ENCODE data around the gene COG6. TPM values are rescaled to one million over a fixed set of nuclear protein-coding genes. Genes with fewer than 3 reads are reported as not detected.

The COG6 gene
- total RNA-seq, 3 donors from 2014 or later = 20.5 to 27.1 (median 20.8) TPM

GRCh38 chr13:39692660-39693438 is 37.4 kb downstream of the COG6 start:
- H3K9me3 Mint-ChIP-seq = no peaks in the 10 kb centered on the region
- ATAC-seq = no peak

GRCh38 chr13:39699274-39699673 is 43.8 kb downstream of the COG6 start:
- peaks cover 13% of the 10 kb centered on the region for H3K36me3 Mint-ChIP-seq (ENCODE audit: insufficient read depth)
- no peaks in the 10 kb centered on the region for H3K27me3 Mint-ChIP-seq (ENCODE audit: low read depth)
- H3K4me1 Mint-ChIP-seq (ENCODE audit: low read depth) = peaks cover 10% of the 10 kb centered on the region
- no peak overlapping the region for H3K4me3 Mint-ChIP-seq
- no peak for DNase-seq
- no peak for ATAC-seq
- no peaks in the 10 kb centered on the region for H3K9me3 Mint-ChIP-seq

More at GRCh38 chr13:39692660-39693438, 37.4 kb downstream of the COG6 start:
- Mint-ChIP-seq H3K27me3 (ENCODE audit: low read depth) (no peaks in the 10 kb centered on the region), H3K36me3 (ENCODE audit: insufficient read depth) (peaks cover 15% of the 10 kb centered on the region), H3K4me1 (ENCODE audit: low read depth) (peaks cover 11% of the 10 kb centered on the region), H3K4me3 (no peak overlapping the region)
- no peak for DNase-seq

GRCh38 chr13:39712626-39713025 is 57.2 kb downstream of the COG6 start:
- ATAC-seq = no peak
- peaks cover 11% of the 10 kb centered on the region for H3K9me3 Mint-ChIP-seq

DNA sequence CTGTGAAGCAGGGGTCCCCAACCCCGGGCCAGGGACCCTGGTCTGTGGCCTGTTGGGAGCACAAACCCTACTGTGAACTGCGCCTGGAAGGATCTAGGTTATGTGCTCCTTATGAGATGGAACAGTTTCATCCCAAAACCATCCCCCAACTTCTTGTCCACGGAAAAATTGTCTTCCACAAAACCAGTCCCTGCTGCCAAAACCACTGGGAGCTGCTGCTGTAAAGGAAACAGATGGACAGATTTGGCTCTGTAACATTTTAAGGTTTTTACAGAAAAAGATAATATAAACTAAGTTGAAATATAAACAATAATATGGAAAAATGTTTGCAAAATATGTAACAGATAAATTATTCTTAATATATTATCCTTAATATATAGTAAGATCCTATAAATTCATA is 73.7 kb downstream of the COG6 start:
- Mint-ChIP-seq H3K4me1 (ENCODE audit: low read depth) (peaks cover 1% of the 10 kb centered on the region), H3K27me3 (ENCODE audit: low read depth) (no peaks in the 10 kb centered on the region), H3K9me3 (no peaks in the 10 kb centered on the region), H3K4me3 (no peak overlapping the region), H3K36me3 (ENCODE audit: insufficient read depth) (peaks cover 48% of the 10 kb centered on the region)
- ATAC-seq = no peak
- DNase-seq = no peak

More at GRCh38 chr13:39712626-39713025, 57.2 kb downstream of the COG6 start:
- no peak for DNase-seq
- H3K4me1 Mint-ChIP-seq (ENCODE audit: low read depth) = no peaks in the 10 kb centered on the region
- no peaks in the 10 kb centered on the region for H3K27me3 Mint-ChIP-seq (ENCODE audit: low read depth)
- peaks cover 29% of the 10 kb centered on the region for H3K36me3 Mint-ChIP-seq (ENCODE audit: insufficient read depth)
- H3K4me3 Mint-ChIP-seq = no peak overlapping the region

DNA sequence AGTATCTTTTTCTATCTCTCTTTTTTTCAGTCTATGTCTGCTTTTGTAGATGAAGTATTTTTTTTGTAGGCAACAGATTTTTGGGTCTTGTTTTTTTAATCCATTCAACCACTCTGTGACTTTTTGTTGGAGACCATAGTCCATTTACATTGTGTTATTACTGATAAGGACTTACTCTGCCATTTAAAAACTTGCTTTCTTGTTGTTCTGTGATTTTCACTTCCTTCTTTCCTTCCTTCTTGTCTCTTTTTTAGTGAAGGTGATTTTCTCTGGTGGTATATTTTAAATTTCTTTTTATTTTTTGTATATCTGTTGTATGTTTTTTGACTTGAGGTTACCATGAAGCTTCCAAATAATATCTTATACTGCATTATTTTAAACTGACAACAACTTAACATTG is 79.5 kb downstream of the COG6 start:
- ATAC-seq (no peak), DNase-seq (no peak)
- Mint-ChIP-seq H3K4me1 (ENCODE audit: low read depth) (peaks cover 1% of the 10 kb centered on the region), H3K27me3 (ENCODE audit: low read depth) (no peaks in the 10 kb centered on the region), H3K9me3 (no peaks in the 10 kb centered on the region), H3K4me3 (no peak overlapping the region), H3K36me3 (ENCODE audit: insufficient read depth) (peaks cover 54% of the 10 kb centered on the region)

GRCh38 chr13:39737047-39737446 is 81.6 kb downstream of the COG6 start:
- Mint-ChIP-seq H3K36me3 (ENCODE audit: insufficient read depth) (peaks cover 56% of the 10 kb centered on the region), H3K4me1 (ENCODE audit: low read depth) (peaks cover 1% of the 10 kb centered on the region), H3K27me3 (ENCODE audit: low read depth) (no peaks in the 10 kb centered on the region), H3K9me3 (no peaks in the 10 kb centered on the region), H3K4me3 (no peak overlapping the region)
- ATAC-seq (no peak), DNase-seq (no peak)

DNA sequence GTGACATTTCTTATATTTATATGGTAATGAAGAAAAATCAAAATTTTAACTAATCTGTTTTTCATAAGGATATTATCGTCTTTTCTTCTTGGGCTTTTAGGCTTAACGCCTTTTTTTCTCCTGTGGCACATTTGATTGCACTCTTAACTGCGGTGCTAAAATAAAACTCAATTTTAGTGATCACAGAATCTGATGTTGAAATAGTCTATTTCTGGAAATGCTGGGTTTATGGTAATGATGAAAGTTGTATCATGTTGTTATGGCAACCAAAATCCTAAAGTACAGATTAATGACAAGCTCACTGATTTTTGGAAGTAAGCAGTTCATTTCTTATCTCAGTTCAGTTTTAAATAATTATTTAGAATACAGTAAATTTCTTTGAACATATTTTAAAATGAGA is 85.3 kb downstream of the COG6 start:
- ATAC-seq (no peak), DNase-seq (no peak)
- Mint-ChIP-seq H3K4me1 (ENCODE audit: low read depth) (no peaks in the 10 kb centered on the region), H3K27me3 (ENCODE audit: low read depth) (no peaks in the 10 kb centered on the region), H3K36me3 (ENCODE audit: insufficient read depth) (peaks cover 32% of the 10 kb centered on the region), H3K9me3 (peaks cover 4% of the 10 kb centered on the region), H3K4me3 (no peak overlapping the region)

DNA sequence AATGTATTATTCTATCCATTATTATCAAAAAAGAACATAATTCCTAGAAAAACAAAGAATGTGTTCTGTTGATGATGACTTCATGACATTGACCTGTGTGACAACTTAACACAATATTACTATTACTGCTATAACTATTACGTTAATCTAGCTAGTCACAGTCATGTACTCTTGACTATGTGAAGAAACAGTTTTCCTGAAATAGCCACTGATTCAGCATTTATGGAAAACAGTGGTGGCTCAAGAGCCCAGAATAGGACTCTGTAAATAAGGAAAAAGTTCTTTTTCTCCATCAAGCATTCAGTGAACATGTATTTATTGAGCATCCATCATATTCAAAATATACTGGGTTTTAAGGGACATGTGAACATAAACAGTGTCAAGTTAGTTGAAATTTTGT is 93.5 kb downstream of the COG6 start:
- peaks cover 21% of the 10 kb centered on the region for H3K36me3 Mint-ChIP-seq (ENCODE audit: insufficient read depth)
- H3K9me3 Mint-ChIP-seq = no peaks in the 10 kb centered on the region
- DNase-seq (no peak), ATAC-seq (no peak)
- H3K27me3 Mint-ChIP-seq (ENCODE audit: low read depth) = no peaks in the 10 kb centered on the region
- no peak overlapping the region for H3K4me3 Mint-ChIP-seq
- no peaks in the 10 kb centered on the region for H3K4me1 Mint-ChIP-seq (ENCODE audit: low read depth)

GRCh38 chr13:39749528-39749927 is 94.1 kb downstream of the COG6 start:
- no peak overlapping the region for H3K4me3 Mint-ChIP-seq
- DNase-seq = no peak
- peaks cover 23% of the 10 kb centered on the region for H3K36me3 Mint-ChIP-seq (ENCODE audit: insufficient read depth)
- no peak for ATAC-seq
- H3K4me1 Mint-ChIP-seq (ENCODE audit: low read depth) = no peaks in the 10 kb centered on the region
- H3K9me3 Mint-ChIP-seq = no peaks in the 10 kb centered on the region
- no peaks in the 10 kb centered on the region for H3K27me3 Mint-ChIP-seq (ENCODE audit: low read depth)

DNA sequence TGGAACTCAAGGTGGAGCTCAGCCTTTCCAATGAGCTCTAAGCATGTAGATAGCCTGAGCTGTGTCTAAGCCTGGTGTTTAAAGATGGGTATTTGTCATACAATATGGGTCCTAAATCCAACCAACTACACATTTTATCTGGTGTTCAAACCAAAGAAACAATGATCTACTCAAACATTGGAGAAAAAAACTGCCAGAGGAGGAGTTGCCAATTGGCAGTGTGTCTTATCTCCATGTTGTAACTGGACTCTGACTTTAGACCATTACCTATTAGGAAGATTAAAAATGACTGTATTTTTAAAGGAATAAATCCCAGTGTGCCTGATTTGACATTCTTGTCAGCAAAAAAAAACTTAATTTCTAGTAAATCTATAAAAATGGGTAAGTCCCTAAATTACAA is 96.3 kb downstream of the COG6 start:
- peaks cover 26% of the 10 kb centered on the region for H3K36me3 Mint-ChIP-seq (ENCODE audit: insufficient read depth)
- H3K9me3 Mint-ChIP-seq = peaks cover 6% of the 10 kb centered on the region

GRCh38 chr13:39760521-39760920 is 105.1 kb downstream of the COG6 start:
- no peak overlapping the region for H3K4me3 Mint-ChIP-seq
- ATAC-seq (no peak), DNase-seq (no peak)
- H3K27me3 Mint-ChIP-seq (ENCODE audit: low read depth) = no peaks in the 10 kb centered on the region
- no peaks in the 10 kb centered on the region for H3K4me1 Mint-ChIP-seq (ENCODE audit: low read depth)
- H3K36me3 Mint-ChIP-seq (ENCODE audit: insufficient read depth) = no peaks in the 10 kb centered on the region
- H3K9me3 Mint-ChIP-seq = peaks cover 15% of the 10 kb centered on the region

More for the DNA sequence above, 96.3 kb downstream of the COG6 start:
- H3K4me1 Mint-ChIP-seq (ENCODE audit: low read depth) = no peaks in the 10 kb centered on the region
- no peaks in the 10 kb centered on the region for H3K27me3 Mint-ChIP-seq (ENCODE audit: low read depth)
- ATAC-seq (no peak), DNase-seq (no peak)
- no peak overlapping the region for H3K4me3 Mint-ChIP-seq

DNA sequence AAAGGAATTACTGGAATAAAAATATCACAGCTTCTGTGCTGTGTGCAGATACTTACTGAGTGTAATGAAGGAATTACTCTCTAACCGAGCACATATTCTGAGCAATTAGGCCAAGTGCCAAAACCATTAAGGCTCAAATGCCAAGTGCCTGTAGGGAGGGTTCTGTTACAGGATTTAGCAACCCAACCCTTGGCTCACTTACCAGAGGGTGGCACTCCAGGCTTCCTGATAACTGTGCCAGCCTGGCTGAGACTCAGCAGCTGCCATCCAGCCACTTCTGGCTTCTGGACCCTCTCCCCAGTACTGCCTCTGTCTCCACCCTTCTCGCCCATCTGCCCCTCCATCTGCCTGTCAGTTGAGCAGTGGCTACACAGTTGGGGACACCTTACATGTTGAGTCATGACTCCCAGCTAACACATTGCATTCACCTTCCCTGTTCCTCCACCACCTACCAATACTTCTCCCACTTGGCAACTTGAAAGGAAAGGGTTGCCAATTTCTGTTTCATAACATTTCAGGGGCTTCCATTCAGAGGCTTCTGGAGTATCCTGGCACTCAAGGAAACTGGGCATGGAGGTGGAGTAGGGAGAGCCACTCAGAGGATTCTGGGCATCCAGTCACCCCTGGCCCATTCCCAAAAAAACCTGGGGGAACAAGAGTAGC is 110.5 kb downstream of the COG6 start:
- H3K27me3 Mint-ChIP-seq (ENCODE audit: low read depth) = no peaks in the 10 kb centered on the region
- H3K9me3 Mint-ChIP-seq = peaks cover 8% of the 10 kb centered on the region
- H3K4me3 Mint-ChIP-seq = no peak overlapping the region
- ATAC-seq (peak; percentile 61 to 65), DNase-seq (no peak)
- peaks cover 8% of the 10 kb centered on the region for H3K4me1 Mint-ChIP-seq (ENCODE audit: low read depth)
- no peaks in the 10 kb centered on the region for H3K36me3 Mint-ChIP-seq (ENCODE audit: insufficient read depth)

- no peak for DNase-seq
- Mint-ChIP-seq H3K36me3 (ENCODE audit: insufficient read depth) (no peaks in the 10 kb centered on the region), H3K4me1 (ENCODE audit: low read depth) (peaks cover 8% of the 10 kb centered on the region), H3K9me3 (peaks cover 6% of the 10 kb centered on the region), H3K4me3 (no peak overlapping the region), H3K27me3 (ENCODE audit: low read depth) (no peaks in the 10 kb centered on the region)
- peak in 1 of 2 donors; percentile 43 for ATAC-seq
These were observed 111.1 kb downstream of the COG6 start for GRCh38 chr13:39766464-39767158.

- Mint-ChIP-seq H3K36me3 (ENCODE audit: insufficient read depth) (peaks cover 5% of the 10 kb centered on the region), H3K9me3 (no peaks in the 10 kb centered on the region), H3K27me3 (ENCODE audit: low read depth) (no peaks in the 10 kb centered on the region), H3K4me3 (no peak overlapping the region), H3K4me1 (ENCODE audit: low read depth) (peaks cover 8% of the 10 kb centered on the region)
- DNase-seq = no peak
- ATAC-seq = peak in 1 of 2 donors; percentile 27
These were observed 112.5 kb downstream of the COG6 start for GRCh38 chr13:39767791-39768517.

All from activated T-cell treated with anti-CD3 and anti-CD28 coated beads, Interleukin-2, amount 50 U/mL, for 4 hours (primary cell).